T-cell (primary cell): Measurements from ENCODE around the gene CRTAC1. TPM values are rescaled to one million over a fixed set of nuclear protein-coding genes. Genes with fewer than 3 reads are reported as not detected.

Experiments
- total RNA-seq, 35 experiments: library from RNA in 6 of 35; stranded (reverse) in 6 of 35; fragments of 120-200 nt in 1 of 35; gene quantifications; one replicate each; pipeline versions ENCODE4 v1.2.1 to v1.2.4 and lab custom pipeline; 2013 to 2026

Gene CRTAC1
- total RNA-seq, 5 donors from 2014 or later (not counting 1 experiment from before 2014, with no cell fraction given) = 0.20 to 0.22 TPM; not detected in 3

Other genes starting within 250 kb of the CRTAC1 start
- gene GOLGA7B, start 180.8 kb downstream of the CRTAC1 start, total RNA-seq = 10 to 100 TPM in 4 of 5 donors, 1 to 10 TPM in 1; 9.4 to 16.7 (median 12.2) TPM
- 10 to 100 TPM; 21.5 to 23.4 (median 22.6) TPM for gene R3HCC1L, start 104.0 kb upstream of the CRTAC1 start, total RNA-seq
- gene LOXL4, start 237.6 kb upstream of the CRTAC1 start, total RNA-seq = under 1 TPM in 1 of 5 donors, not detected in 4; 0.09 TPM